HG03135 (cell line): Measurements from ENCODE around the gene KRT79.
"Not testable (repeated sequence)": the region's sequence is repeated elsewhere in the genome, so short reads cannot be mapped to it uniquely, and the experiment has no call there.

ENCODE experiments used
- ATAC-seq: cut with Tn5 transposase; IDR thresholded peaks from one replicate; pipeline ENCODE4 v1.9.1; 2021; ENCODE audit warnings: mild to moderate bottlenecking, moderate library complexity; ENCODE audit not compliant: unreplicated experiment

Gene KRT79

GRCh38 chr12:52807544-52808470 is 26.3 kb downstream of the KRT79 start:
- no peak for ATAC-seq

- ATAC-seq, result no peak
Observed at GRCh38 chr12:52806821-52807543, 27.1 kb downstream of the KRT79 start.

GRCh38 chr12:52806169-52806811 is 27.8 kb downstream of the KRT79 start:
- ATAC-seq, result no peak

GRCh38 chr12:52805739-52806138 is 28.4 kb downstream of the KRT79 start:
- ATAC-seq, result no peak

- no peak for ATAC-seq
Observed at GRCh38 chr12:52805000-52805399, 29.1 kb downstream of the KRT79 start.

GRCh38 chr12:52802442-52802841 is 31.7 kb downstream of the KRT79 start:
- ATAC-seq, result no peak

- ATAC-seq, result no peak
Observed at GRCh38 chr12:52801773-52802172, 32.3 kb downstream of the KRT79 start.

GRCh38 chr12:52800259-52800917 is 33.7 kb downstream of the KRT79 start:
- ATAC-seq, result no peak

- ATAC-seq, result no peak
Observed at GRCh38 chr12:52799505-52800211, 34.5 kb downstream of the KRT79 start.

- ATAC-seq, result no peak
Observed at GRCh38 chr12:52798671-52799504, 35.2 kb downstream of the KRT79 start.

GRCh38 chr12:52798003-52798670 is 36.0 kb downstream of the KRT79 start:
- no peak for ATAC-seq

- no peak for ATAC-seq
Observed at GRCh38 chr12:52797529-52797894, 36.6 kb downstream of the KRT79 start.

GRCh38 chr12:52796839-52797528 is 37.1 kb downstream of the KRT79 start:
- ATAC-seq, result no peak

- no peak for ATAC-seq
Observed at GRCh38 chr12:52796429-52796794, 37.7 kb downstream of the KRT79 start.

GRCh38 chr12:52795694-52796428 is 38.2 kb downstream of the KRT79 start, which contains the start of gene KRT3:
TSS of gene KRT3 (minus strand) at chr12:52796117. CDS start at chr12:52796042, 75 bp downstream.
- ATAC-seq, result no peak

- ATAC-seq, result not testable (repeated sequence)
Observed at GRCh38 chr12:52795332-52795674, 38.8 kb downstream of the KRT79 start.

GRCh38 chr12:52794479-52795331 is 39.4 kb downstream of the KRT79 start:
- ATAC-seq, result no peak
